Urothelium cell line (cell line): ENCODE measurements around the gene OR2W1.
A peak's percentile ranks its signal among the peaks of the same experiment; 100 is the strongest.

Experiments used
- DNase-seq: peaks from one replicate; pipeline ENCODE4 v3.0.0; 2011; ENCODE audit warnings: low spot score, mixed read lengths
- FAIRE-seq: peaks from 2 replicates; lab custom pipeline; 2011; peaks lifted over from hg19 to GRCh38; lab: Jason Lieb, UNC

OR2W1 gene

GRCh38 chr6:29005183-29005885 lies 39.6 kb downstream of the OR2W1 start, which contains the start of gene ZNF311:
Gene ZNF311, minus strand, starts transcription at chr6:29005315. Its CDS starts 1,361 bp downstream, at chr6:29003954.
- FAIRE-seq = no peak

DNA sequence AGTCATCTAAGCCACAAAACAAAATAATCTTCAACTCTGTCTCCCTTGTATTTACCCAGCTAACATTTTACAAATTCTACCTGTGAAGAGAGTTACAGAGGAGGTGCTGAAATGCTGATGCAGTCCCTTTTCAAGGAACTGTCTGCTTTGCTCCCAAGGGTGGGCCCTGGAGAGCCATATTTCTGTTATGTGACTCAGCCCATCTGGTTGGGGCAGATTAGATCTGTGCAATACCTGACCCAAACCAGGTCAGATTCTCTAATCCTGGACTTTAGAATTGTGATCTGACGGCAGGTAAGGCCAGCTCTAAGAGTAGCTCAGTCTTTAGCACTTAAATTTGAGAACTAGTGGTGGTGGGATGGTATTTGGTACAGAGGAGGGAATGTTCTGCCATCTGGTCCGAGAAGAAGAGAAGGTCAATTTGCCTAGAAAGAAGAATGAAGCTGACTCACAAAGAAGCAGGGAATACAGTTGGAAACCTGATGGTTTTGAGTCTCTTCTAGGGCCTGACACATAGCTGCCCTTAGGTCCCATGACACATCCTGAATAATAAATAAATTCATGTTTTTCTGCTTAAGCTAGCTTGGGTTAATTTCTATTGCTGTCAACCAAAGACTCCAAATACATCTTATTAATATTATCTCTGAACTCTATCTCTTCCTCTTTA lies 48.0 kb downstream of the OR2W1 start:
- FAIRE-seq (no peak), DNase-seq (no peak)

More at GRCh38 chr6:29005183-29005885, 39.6 kb downstream of the OR2W1 start, which contains the start of gene ZNF311:
- peak; percentile 79 for DNase-seq

DNA sequence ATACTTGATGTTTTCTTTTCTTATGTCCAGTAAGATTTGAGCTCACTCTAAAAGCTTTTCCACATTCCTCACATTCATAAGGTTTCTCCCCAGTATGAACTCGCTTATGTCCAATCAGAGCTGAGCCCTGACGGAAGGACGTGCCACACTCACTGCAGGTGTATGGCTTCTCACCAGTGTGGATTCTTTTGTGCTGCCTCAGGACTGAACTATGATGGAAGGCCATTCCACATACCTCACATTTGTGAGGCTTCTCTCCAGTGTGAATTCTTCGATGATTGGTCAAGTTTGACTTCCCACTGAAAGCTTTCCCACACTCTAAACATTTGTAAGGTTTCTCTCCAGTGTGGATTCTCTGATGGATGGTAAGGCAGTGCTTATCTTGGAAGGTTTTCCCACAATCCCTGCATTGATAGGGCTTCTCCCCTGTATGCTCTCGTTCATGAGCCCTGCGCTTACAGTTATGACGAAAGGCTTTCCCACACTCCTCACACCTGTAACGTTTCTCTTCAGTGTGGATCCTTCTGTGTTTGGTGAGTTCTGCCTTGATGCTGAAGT lies 49.8 kb downstream of the OR2W1 start:
- FAIRE-seq = no peak
- DNase-seq = no peak
